Esophagus squamous epithelium (tissue), 4 donors: ENCODE data around the gene DCC.

ENCODE experiments used
- CTCF ChIP-seq, 6 experiments: fragments of 450-650 bp in 4 of 6; fragments of 200-600 bp in 2 of 6; sonication (generic) in 2 of 6; IDR thresholded peaks; one replicate each; pipeline ENCODE4 v1.5.1; 2016 to 2019; ENCODE audit warnings: antibody characterized with exemption in 6 of 6, mild to moderate bottlenecking in 4 of 6, moderate library complexity in 4 of 6
- POLR2A ChIP-seq, 4 donors: fragments of 450-650 bp; IDR thresholded peaks; one replicate each; pipeline ENCODE4 v1.6.1; 2017; ENCODE audit warnings: antibody characterized with exemption in 4 of 4, mild to moderate bottlenecking in 4 of 4, moderate library complexity in 3 of 4

GRCh38 chr18:52553441-52553840 is 213.4 kb downstream of the DCC start:
- TF ChIP-seq CTCF (IDR thresholded peaks at IDR 0.05) (no peak), POLR2A (IDR thresholded peaks at IDR 0.05) (no peak)
